ENCODE measurements around the gene DLX1. TPM values are rescaled to one million over a fixed set of nuclear protein-coding genes. Genes with fewer than 3 reads are reported as not detected.
A peak's percentile ranks its signal among the peaks of the same experiment; 100 is the strongest.

The DLX1 gene
- total RNA-seq, 1 donor from 2014 or later = 0.17 TPM

GRCh38 chr2:172083628-172084394 lies 1.5 kb upstream of the DLX1 start:
- H3K27me3 ChIP-seq (ENCODE audit: control insufficient read depth, insufficient read depth, low read length) = peaks cover 89% of the 10 kb centered on the region
- DNase-seq (ENCODE audit: low read depth) = no peak
- TF ChIP-seq, protein P1, sequence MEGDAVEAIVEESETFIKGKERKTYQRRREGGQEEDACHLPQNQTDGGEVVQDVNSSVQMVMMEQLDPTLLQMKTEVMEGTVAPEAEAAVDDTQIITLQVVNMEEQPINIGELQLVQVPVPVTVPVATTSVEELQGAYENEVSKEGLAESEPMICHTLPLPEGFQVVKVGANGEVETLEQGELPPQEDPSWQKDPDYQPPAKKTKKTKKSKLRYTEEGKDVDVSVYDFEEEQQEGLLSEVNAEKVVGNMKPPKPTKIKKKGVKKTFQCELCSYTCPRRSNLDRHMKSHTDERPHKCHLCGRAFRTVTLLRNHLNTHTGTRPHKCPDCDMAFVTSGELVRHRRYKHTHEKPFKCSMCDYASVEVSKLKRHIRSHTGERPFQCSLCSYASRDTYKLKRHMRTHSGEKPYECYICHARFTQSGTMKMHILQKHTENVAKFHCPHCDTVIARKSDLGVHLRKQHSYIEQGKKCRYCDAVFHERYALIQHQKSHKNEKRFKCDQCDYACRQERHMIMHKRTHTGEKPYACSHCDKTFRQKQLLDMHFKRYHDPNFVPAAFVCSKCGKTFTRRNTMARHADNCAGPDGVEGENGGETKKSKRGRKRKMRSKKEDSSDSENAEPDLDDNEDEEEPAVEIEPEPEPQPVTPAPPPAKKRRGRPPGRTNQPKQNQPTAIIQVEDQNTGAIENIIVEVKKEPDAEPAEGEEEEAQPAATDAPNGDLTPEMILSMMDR (IDR thresholded peaks at IDR 0.05; ENCODE audit: insufficient read depth, low read length, poor library complexity, severe bottlenecking) = no peak
- H3K36me3 ChIP-seq (ENCODE audit: control insufficient read depth, insufficient read depth, low read length) = no peaks in the 10 kb centered on the region
- H3K4me3 ChIP-seq (ENCODE audit: low read depth, low read length) = no peak overlapping the region

DNA sequence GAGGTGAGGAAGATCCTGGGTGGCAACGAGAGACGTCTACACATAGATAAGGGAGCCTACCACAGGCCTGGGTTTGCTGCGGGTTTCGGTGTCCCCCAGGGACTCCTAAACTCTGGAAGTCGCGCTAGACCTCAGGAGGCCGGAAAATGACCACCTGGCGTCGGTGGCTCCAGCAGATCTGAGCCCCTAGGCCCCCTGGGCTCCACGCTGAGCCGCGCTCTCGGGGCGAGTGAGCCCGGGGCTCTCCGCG lies 987 bp upstream of the DLX1 start:
- no peak overlapping the region for H3K4me3 ChIP-seq (ENCODE audit: low read depth, low read length)
- no peaks in the 10 kb centered on the region for H3K36me3 ChIP-seq (ENCODE audit: control insufficient read depth, insufficient read depth, low read length)
- H3K27me3 ChIP-seq (ENCODE audit: control insufficient read depth, insufficient read depth, low read length) = peaks cover 94% of the 10 kb centered on the region
- TF ChIP-seq, protein P1 (IDR thresholded peaks at IDR 0.05; ENCODE audit: insufficient read depth, low read length, poor library complexity, severe bottlenecking) = no peak
- no peak for DNase-seq (ENCODE audit: low read depth)

- peak overlapping the region; percentile 42 for H3K4me3 ChIP-seq (ENCODE audit: low read depth, low read length)
- peaks cover 99% of the 10 kb centered on the region for H3K27me3 ChIP-seq (ENCODE audit: control insufficient read depth, insufficient read depth, low read length)
- H3K36me3 ChIP-seq (ENCODE audit: control insufficient read depth, insufficient read depth, low read length) = no peaks in the 10 kb centered on the region
- TF ChIP-seq, protein P1 (IDR thresholded peaks at IDR 0.05; ENCODE audit: insufficient read depth, low read length, poor library complexity, severe bottlenecking) = no peak
- peak; percentile 70 for DNase-seq (ENCODE audit: low read depth)
These were observed 455 bp upstream of the DLX1 start for GRCh38 chr2:172084645-172085459.

DNA sequence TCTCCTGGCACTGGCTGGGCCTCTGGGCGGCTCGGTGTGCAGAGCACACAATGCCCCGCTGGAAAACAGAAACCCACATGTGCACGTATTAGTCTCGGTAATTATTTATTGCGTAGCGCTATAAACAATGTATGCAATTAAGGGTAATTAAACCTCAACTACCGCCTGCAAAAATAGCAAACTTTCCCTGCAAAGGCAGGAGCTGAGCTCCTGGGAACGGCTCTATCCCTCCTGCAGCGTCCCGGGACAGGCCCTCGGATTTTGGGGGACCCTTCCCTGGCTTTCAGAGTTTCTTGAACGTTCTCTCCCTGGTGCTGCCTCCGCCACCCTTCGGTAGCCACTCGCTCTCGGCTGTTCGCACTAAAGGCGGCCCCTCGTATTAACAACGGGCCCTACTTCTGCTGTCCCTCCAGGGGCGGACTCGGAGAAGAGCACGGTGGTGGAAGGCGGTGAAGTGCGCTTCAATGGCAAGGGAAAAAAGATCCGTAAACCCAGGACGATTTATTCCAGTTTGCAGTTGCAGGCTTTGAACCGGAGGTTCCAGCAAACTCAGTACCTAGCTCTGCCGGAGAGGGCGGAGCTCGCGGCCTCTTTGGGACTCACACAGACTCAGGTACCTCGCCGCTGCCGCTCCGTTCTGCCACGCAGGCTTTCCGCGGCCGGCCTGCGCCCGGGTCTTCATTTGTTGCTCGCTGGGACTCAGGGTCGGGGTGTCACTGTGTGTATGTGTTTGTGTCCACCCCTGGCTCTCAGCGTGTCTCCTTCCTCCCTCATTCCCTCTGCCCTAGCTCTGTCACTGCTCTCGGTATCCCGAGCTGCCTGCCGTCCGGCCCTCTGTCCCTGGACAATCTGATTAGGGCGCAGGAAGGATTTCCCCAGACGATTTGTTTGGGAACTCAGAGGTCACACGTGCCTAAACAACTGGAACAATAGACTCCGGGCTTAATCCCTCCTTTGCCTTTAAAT lies 1.2 kb downstream of the DLX1 start:
- no peak overlapping the region for H3K4me3 ChIP-seq (ENCODE audit: low read depth, low read length)
- TF ChIP-seq, protein P1 (IDR thresholded peaks at IDR 0.05; ENCODE audit: insufficient read depth, low read length, poor library complexity, severe bottlenecking) = peak; percentile 6

GRCh38 chr2:172087207-172087779 lies 2.0 kb downstream of the DLX1 start:
- Histone ChIP-seq H3K36me3 (ENCODE audit: control insufficient read depth, insufficient read depth, low read length) (no peaks in the 10 kb centered on the region), H3K27me3 (ENCODE audit: control insufficient read depth, insufficient read depth, low read length) (peaks cover 97% of the 10 kb centered on the region), H3K4me3 (ENCODE audit: low read depth, low read length) (no peak overlapping the region)
- TF ChIP-seq, protein P1 (IDR thresholded peaks at IDR 0.05; ENCODE audit: insufficient read depth, low read length, poor library complexity, severe bottlenecking) = no peak
- no peak for DNase-seq (ENCODE audit: low read depth)

More for the DNA sequence above, 1.2 kb downstream of the DLX1 start:
- DNase-seq (ENCODE audit: low read depth) = no peak
- H3K36me3 ChIP-seq (ENCODE audit: control insufficient read depth, insufficient read depth, low read length) = no peaks in the 10 kb centered on the region
- peaks cover 97% of the 10 kb centered on the region for H3K27me3 ChIP-seq (ENCODE audit: control insufficient read depth, insufficient read depth, low read length)
